ENCODE data around the gene ZNF594. TPM values are rescaled to one million over a fixed set of nuclear protein-coding genes. Genes with fewer than 3 reads are reported as not detected.
"Not testable (repeated sequence)": the region's sequence is repeated elsewhere in the genome, so short reads cannot be mapped to it uniquely, and the experiment has no call there.

Gene ZNF594
- total RNA-seq, 1 donor from 2014 or later: 2.9 TPM

DNA sequence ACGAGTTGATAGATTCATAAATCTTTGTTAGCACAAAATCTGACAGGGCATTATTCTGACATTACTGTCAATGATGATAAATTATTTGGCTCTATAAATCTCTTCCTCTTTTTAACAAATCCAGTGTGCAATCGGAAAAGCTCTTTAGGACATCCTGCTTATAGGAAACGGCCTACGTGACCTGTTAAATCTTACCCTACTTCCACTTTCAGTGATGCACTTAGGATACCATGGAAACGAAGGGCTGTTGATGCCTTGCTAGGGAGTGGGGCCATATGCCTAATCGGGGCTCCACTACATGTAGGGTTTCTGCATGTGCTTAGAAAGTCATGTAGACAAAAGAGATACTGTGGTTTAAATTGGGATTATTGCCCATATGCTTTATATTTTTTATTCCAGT, 27.2 kb downstream of the ZNF594 start:
- DNase-seq (ENCODE audit: low read depth) (no peak), FAIRE-seq (no peak)

DNA sequence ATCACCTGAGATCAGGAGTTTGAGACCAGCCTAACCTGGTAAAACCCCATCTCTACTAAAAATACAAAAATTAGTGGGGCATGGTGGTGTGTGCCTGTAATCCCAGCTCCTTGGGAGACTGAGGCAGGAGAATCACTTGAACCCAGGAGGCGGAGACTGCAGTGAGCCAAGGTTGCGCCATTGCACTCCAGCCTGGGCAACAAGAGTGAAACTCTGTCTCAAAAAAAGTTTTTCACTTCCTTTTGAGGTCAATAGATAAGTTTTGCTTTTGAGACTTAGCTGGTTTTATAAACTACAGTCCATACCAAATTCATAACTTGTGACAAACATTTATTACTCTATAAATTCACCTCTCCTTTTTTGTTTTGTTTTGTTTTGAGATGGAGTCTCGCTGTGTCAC, 29.9 kb downstream of the ZNF594 start:
- FAIRE-seq; DNase-seq (ENCODE audit: low read depth): not testable (repeated sequence)

More for the DNA sequence above, 27.2 kb downstream of the ZNF594 start:
- Histone ChIP-seq H3K27me3 (ENCODE audit: control insufficient read depth, insufficient read depth, low read length) (no peaks in the 10 kb centered on the region), H3K4me3 (ENCODE audit: low read depth, low read length) (no peak overlapping the region), H3K36me3 (ENCODE audit: control insufficient read depth, insufficient read depth, low read length) (no peaks in the 10 kb centered on the region)
- TF ChIP-seq CTCF (IDR thresholded peaks at IDR 0.05; ENCODE audit: insufficient read depth, low read length, severe bottlenecking): no peak

GRCh38 chr17:5160702-5161101, 31.0 kb downstream of the ZNF594 start:
- H3K27me3 ChIP-seq (ENCODE audit: control insufficient read depth, insufficient read depth, low read length); H3K4me3 ChIP-seq (ENCODE audit: low read depth, low read length); DNase-seq (ENCODE audit: low read depth); H3K36me3 ChIP-seq (ENCODE audit: control insufficient read depth, insufficient read depth, low read length); FAIRE-seq: not testable (repeated sequence)

More for the DNA sequence above, 29.9 kb downstream of the ZNF594 start:
- not testable (repeated sequence) for H3K4me3 ChIP-seq (ENCODE audit: low read depth, low read length); H3K27me3 ChIP-seq (ENCODE audit: control insufficient read depth, insufficient read depth, low read length); H3K36me3 ChIP-seq (ENCODE audit: control insufficient read depth, insufficient read depth, low read length)

DNA sequence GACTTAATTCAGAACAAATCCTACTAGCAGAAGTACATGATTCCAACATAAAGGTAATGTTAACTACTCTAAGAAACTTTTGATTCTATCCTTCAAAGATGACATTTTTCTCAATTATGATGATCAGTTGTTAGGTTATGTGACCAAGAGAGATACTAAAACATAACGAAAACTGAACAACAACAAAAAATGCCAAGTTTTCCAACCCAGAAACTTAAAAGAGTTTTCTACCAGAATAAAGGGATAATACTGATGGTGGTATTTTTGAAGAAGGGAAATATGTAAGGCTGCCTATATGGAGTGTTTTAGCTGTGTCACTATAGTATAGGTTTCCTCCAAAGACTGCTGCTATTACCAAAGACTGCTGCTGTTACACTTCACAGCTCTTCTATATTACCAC, 45.5 kb downstream of the ZNF594 start:
- H3K27me3 ChIP-seq (ENCODE audit: control insufficient read depth, insufficient read depth, low read length); H3K36me3 ChIP-seq (ENCODE audit: control insufficient read depth, insufficient read depth, low read length); DNase-seq (ENCODE audit: low read depth); H3K4me3 ChIP-seq (ENCODE audit: low read depth, low read length); FAIRE-seq: not testable (repeated sequence)

- not testable (repeated sequence) for DNase-seq (ENCODE audit: low read depth); H3K36me3 ChIP-seq (ENCODE audit: control insufficient read depth, insufficient read depth, low read length); H3K27me3 ChIP-seq (ENCODE audit: control insufficient read depth, insufficient read depth, low read length); FAIRE-seq; H3K4me3 ChIP-seq (ENCODE audit: low read depth, low read length)
Measured at GRCh38 chr17:5142877-5143276, 48.8 kb downstream of the ZNF594 start.

- FAIRE-seq (no peak), DNase-seq (ENCODE audit: low read depth) (no peak)
- no peaks in the 10 kb centered on the region for H3K27me3 ChIP-seq (ENCODE audit: control insufficient read depth, insufficient read depth, low read length)
- no peaks in the 10 kb centered on the region for H3K36me3 ChIP-seq (ENCODE audit: control insufficient read depth, insufficient read depth, low read length)
- TF ChIP-seq CTCF (IDR thresholded peaks at IDR 0.05; ENCODE audit: insufficient read depth, low read length, severe bottlenecking): no peak
- no peak overlapping the region for H3K4me3 ChIP-seq (ENCODE audit: low read depth, low read length)
Measured at GRCh38 chr17:5139458-5139732, 52.3 kb downstream of the ZNF594 start.

- H3K4me3 ChIP-seq (ENCODE audit: low read depth, low read length): no peak overlapping the region
- no peak for FAIRE-seq
- no peaks in the 10 kb centered on the region for H3K27me3 ChIP-seq (ENCODE audit: control insufficient read depth, insufficient read depth, low read length)
- no peak for DNase-seq (ENCODE audit: low read depth)
- TF ChIP-seq CTCF (IDR thresholded peaks at IDR 0.05; ENCODE audit: insufficient read depth, low read length, severe bottlenecking): no peak
- H3K36me3 ChIP-seq (ENCODE audit: control insufficient read depth, insufficient read depth, low read length): no peaks in the 10 kb centered on the region
Measured at GRCh38 chr17:5138616-5139457, 52.8 kb downstream of the ZNF594 start.

GRCh38 chr17:5138198-5138544, 53.5 kb downstream of the ZNF594 start:
- H3K4me3 ChIP-seq (ENCODE audit: low read depth, low read length); FAIRE-seq; H3K36me3 ChIP-seq (ENCODE audit: control insufficient read depth, insufficient read depth, low read length); DNase-seq (ENCODE audit: low read depth); H3K27me3 ChIP-seq (ENCODE audit: control insufficient read depth, insufficient read depth, low read length): not testable (repeated sequence)

- DNase-seq (ENCODE audit: low read depth); H3K36me3 ChIP-seq (ENCODE audit: control insufficient read depth, insufficient read depth, low read length); H3K4me3 ChIP-seq (ENCODE audit: low read depth, low read length); FAIRE-seq; H3K27me3 ChIP-seq (ENCODE audit: control insufficient read depth, insufficient read depth, low read length): not testable (repeated sequence)
Measured at GRCh38 chr17:5137511-5138197, 54.0 kb downstream of the ZNF594 start.

GRCh38 chr17:5136580-5137412, 54.9 kb downstream of the ZNF594 start:
- DNase-seq (ENCODE audit: low read depth); H3K27me3 ChIP-seq (ENCODE audit: control insufficient read depth, insufficient read depth, low read length); FAIRE-seq; H3K36me3 ChIP-seq (ENCODE audit: control insufficient read depth, insufficient read depth, low read length); H3K4me3 ChIP-seq (ENCODE audit: low read depth, low read length): not testable (repeated sequence)

All from bronchial epithelial cell (primary cell).